NCI-H2107 (cell line): ENCODE data around the gene SLC9A9.

ENCODE experiments used
- DNase-seq: peaks from one replicate; lab custom pipeline; 2025; lab: John Stamatoyannopoulos, UW

Gene SLC9A9

DNA sequence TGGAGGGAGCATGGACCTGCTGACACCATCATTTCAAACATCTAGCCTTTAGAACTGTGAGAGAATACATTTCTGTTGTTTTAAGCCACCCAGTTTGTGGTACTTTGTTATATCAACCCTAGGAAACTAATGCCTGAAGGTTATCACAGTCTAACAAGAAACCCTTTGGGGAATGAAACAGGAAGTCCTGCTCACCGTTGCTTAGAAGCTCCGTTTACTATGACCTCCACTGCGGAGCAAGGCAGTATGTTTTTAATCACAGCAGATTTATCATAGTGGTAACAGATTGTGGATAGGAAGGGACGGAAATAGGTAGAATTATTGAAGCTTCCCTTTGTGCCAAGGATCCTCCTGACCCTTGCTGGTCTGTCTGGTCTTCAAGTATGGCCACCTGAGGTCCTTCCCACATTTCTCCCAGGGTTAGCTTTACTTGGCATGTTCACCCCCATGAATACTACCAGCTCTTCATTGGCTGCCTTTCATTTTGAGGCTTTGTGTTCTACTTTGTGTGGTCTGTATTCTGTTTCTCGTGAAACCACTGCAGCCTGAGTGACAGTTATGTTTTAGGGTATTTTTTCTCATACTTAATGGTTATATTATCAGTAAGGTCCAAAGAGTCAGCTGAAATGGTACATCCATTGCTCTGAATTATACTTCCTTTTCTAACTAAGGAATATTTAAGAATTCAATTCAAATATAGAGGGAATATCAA, 527.1 kb downstream of the SLC9A9 start:
- no peak for DNase-seq

DNA sequence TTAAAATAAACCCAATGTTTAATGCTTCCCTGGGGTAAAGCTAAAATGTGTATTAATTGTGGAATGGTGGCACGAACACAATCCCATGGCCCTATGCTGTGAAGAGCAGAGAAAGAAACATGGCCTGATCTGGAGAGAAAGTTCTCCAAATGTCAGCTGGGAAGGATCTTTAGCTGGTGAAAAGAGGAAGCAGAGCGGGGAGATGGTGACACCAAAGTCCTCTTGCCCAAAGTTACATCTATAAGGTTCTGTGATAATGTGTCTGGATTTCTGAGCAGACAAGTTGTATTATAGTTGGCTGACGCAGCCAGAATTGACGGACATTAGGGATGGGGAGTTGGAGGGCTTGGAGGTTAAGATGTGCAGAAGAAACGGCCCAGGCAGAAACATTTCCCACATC, 532.5 kb downstream of the SLC9A9 start:
- no peak for DNase-seq

DNA sequence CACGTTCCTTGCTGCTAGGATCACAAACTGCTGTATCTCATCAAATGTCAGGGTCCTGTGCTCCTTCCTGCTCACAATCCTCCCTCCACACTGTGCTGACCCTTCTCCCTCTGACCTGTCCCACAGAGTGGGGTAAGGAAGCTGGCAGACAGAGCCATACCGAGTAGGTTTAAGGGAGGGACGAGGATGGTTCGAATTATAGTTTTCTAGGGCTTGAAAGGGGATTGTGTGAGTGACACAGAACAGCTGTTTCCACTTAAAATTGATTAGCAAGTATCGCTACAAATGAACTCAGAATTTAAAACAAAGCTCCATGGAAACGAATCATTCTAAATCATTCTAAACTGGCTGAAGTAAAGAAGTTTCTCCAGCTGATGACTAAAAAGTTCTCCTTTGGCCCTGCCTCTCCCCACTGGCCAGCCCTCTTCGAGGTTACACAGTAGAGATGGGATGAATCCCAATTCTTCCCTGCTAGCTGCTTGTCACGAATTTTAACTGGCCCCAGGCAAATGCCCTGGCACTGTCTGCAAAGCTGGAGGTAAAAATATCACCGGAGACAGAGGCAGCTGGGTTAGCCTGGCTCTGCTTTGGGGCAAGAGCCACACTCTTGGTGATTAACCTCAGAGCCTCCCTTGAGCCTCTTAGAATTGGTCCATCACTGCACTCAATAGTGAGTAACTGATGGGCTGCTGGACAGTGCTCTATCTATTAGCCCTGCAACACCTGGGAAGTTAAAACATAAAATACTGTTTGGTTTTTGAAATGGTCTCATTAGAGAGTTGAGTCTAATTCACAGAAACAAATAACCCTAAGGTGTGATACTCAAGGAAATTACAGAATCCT, 533.8 kb downstream of the SLC9A9 start:
- DNase-seq = no peak

DNA sequence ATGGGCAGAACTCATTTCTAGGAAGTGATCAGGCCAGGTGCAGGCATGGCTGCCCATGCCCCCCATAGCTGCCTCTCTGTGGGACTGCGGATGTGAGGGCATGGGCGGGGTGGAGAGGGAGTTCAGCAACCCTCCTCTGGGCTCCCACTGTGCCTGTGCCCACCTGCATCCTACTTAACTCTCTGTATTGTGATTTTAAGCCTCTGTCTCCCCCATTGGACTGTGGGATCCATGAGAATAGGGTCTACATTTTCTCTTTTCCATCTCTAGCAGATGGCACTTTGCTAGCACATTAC, 534.4 kb downstream of the SLC9A9 start:
- no peak for DNase-seq

DNA sequence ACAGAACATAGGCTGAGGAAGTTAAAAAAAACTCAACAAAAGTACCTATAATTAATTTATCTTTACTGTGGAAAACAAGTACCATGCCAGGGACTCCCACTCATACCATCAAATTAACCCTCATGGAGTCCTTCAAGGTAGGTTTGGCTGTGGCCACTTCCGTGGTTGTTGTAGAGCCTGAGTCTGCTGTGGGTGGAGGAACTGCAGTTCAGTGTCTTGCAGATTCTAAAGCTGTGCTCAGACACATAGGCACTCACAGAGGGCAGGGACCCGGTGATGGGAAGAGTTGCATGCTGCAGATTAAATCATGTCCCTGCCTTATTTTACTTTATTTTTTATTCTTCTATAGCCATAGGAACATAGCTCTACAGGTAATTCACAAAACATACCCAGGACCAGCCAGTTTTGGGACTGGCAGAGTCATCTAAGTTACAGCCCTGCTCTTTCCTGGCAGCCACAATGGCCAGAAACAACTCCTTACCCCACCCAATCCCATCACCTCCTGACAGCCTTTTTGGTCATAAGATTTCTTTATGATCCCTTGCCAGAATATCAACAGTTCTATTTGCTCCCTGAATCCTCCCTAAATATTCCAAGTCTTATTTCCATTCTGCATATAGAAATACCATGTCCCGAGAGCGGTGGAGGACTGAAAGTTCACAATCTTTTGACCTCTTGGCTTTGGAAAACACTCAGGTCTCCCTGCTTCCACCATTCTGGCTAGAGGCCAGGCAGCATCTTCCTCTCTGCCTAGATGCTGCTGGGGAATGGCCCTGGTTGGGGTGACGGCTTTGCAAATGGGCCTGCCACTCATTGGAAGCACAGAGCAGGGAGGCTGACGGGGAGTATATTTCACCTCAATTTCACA, 535.0 kb downstream of the SLC9A9 start:
- no peak for DNase-seq

DNA sequence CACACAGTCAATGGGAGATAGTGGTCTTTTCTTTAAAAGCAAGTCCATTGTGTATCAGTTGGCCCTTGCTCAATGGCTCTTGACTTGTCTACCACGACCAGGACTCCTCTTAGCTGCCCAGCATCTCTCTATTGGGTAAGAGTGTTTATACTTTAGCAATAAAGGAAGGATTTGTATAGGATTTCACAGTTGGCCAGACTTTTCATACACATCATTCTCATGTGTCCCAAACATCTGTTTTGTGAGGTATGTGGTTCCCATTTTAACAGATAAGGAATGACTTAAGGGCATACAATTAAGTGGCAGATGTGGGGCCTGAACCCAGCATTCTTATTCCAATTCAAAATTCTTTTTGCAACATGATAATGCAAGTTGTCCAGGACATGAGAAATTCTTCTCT, 537.2 kb downstream of the SLC9A9 start:
- no peak for DNase-seq

DNA sequence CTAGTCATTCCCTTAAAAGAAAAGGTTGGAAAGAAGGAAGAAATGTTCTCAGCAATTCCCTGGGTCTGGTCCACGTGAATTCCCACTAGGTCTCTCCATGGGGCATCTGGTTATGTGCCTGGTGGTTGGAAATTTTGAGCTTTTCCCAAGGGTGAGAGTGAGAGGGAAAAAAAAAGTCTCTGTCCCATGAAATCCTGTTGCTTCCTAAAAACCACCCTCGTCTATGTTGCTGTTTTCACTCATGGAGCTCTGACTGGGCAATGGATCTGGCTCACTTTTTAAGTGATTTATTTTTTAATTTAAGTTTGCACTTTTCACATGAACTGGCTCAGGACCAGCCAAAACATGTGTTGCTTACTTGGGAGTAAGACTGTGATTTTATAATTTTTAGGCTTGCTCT, 538.6 kb downstream of the SLC9A9 start:
- no peak for DNase-seq

DNA sequence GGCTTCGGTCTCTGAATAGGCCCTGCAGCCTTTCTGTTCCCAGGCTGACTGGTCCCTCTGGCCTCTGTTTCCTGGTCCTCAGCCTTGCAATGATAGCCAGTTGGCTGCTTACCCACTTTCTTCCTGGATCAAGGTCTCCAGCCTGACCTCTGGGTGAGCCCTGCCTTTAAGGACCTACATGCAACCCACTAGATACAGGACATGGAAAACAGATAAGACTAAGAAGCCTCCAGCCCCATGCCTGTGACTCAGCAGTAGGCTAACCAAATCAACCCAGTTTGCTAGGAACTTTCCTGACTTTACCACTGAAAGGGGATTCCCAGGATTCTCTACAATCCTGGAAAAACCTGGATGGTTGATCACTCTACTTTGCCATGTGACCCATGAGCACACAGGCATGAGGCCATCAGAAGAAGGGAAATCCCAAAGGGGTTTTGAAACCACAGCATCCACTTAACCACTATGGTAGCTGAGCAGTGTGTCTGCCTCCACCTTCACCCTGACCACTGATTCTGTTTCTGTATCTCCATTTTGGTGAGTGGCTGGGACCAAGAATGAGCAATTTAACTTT, 540.6 kb downstream of the SLC9A9 start:
- no peak for DNase-seq

DNA sequence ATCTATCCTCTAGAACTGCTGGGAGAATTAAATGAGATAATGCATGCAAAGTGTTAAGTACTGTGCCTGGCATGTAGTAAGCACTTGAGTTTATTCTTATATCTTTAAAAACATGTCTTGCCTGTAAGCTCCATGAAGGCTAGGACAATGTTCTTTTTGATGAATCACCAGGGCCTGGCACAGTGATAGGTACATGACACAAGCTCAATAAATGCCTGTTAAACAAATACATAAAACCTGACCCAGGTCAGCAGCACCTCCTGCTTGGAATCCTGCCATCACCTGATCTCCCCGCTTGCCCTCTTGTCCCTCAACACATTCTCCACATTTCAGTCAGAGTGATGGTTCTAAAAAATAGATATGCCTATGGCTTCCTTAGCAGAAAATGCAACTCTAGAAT, 541.9 kb downstream of the SLC9A9 start:
- no peak for DNase-seq

DNA sequence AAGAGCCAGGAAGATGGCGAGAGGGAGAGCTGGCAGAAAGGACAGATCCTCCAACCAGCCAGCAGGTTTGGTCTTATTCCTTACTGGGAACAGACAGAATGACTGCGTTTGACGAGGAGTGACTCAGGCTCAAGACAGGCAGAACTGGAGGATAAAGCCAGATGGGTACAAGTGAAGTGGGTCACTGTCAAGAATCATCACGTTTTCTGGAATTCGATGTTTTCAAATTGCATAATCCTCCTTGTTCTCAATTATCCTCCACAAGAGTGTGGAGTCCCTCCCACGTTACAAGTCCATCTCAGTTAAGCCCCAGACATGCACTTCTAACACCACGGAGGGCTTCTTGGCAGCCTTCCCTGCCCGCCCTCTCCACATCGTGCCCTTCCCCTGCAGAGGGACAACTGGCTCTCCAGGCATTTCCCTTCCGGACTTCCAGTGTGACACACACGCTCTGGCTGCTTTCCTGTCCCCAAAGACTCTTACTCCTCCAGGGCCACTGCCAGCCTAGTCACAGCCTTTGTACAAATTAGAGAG, 545.6 kb downstream of the SLC9A9 start:
- DNase-seq = no peak

DNA sequence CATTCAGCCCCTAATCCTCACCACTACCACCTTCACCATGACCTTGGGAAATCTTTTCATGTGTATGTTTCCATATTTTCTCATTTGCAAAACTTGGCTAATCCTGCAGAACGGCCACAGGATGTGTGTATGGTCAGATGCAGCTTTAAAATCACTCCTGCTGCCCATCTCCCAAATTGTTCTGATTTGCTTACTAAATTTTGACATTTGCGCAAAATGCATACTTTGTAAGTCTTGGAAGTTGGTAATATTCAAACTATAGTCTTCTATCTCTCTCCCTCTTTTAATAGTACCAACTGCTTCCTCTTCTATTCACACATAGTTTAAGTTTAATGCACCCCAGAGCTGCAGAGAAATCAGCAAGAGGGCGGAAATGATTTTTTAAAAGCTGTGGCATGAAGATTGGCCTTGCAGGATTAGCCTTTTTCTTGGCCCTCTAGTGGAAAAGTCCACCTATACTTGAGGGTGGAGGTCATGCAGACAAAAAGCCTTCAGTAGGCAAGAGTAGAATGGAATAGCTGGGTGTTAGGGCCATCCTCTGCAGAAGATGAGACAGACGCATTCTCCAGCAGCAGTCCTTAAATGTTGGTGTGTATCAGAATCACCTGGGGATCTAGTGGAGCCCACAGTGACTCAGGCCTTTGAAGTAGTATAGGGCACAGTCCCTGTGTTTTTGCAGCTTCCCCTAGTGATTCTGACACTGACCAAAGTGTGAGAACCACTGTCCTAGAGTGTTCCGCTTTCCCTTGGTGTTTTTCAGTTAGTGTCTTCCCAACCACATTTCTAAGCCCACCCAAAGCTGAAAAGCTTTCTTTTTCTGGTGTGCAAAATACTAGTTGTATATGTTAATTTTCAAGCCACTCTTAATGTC, 547.0 kb downstream of the SLC9A9 start:
- no peak for DNase-seq

DNA sequence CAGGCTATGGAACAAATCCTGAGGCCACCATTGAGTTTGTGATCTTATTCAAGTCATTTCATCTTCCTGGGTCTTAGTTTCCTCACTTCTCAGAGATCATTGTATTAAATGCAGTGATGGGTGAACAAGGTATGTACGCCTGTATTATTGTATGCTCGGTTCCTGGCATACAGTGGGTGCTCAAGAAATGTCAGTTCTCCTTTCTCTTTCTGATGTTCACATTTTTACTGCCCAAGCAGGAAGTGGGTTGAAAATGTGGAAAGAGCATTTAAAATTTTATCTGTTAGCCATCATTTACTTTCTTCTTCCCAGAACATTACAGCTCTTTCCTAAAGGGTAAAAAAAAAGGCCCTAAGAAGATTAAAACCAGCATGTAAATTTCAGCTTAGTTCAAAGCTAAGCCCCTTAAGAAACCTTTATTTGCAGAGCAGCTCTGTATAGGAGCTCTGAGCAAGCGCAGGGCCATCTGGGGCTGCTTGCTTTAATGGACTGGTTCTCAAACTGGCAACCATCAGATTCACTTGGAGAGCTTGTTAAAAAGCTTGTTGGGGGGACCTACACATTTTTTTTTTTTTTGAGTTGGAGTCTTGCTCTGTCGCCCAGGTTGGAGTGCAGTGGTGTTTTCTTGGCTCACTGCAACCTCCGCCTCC, 549.3 kb downstream of the SLC9A9 start:
- DNase-seq = no peak

DNA sequence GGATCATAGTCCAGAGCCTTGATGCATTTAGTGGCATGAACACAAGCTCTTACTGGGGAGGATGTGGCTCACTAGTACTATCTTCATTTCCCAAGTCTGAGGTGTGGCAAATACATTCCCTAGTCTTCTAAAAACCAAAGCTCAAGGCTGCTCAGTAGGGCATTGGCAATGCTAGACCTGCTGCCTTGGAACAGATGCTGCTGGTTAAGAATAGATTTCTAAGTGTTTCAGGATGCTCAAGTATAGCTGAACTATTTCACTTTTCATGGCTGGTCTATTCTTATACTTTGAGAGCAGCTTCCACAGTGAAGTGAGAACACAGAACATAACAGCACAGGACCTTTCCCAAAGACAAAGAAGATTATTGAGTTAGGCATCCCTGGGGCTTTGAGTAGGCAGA, 549.9 kb downstream of the SLC9A9 start:
- no peak for DNase-seq

DNA sequence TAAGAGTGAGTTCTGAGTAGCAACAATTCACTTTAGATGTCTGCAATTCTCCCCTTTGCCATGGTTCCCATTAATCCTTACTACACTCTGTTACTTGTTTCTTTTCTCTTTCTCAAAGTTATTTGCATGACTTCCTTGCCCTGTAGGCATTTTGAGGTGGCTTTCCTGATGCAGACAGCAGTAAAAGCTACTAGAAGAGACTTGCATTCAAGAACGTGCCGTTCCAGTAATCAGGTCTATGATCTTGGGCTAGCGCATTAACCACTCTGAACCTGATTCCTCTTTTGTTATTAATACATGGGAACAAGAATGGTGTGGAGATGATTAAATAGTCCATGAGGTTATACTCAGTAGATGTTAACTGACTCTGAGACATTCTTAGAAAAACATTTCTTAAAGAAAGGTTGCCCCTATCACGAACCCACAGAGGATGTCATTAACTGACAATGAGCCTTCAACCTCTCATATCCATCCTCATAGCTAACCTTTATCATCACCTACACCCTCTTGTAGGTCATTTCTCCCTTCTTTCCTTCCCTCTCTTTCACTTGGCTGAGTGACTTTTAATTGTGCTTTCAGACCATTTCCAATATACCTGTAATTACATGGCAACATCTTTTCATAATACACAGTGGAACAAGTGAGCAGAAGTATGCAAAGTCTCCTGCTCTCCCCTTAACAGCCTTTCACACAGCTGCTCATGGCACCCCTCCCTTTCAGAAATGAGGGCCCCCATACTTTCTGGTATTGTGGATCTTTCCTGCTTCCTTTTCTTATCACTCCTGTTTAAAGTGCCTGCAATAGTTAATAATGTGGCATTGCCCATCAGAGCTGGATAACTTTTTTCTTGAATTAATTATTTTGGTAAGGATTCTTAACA, 552.8 kb downstream of the SLC9A9 start:
- DNase-seq = no peak

DNA sequence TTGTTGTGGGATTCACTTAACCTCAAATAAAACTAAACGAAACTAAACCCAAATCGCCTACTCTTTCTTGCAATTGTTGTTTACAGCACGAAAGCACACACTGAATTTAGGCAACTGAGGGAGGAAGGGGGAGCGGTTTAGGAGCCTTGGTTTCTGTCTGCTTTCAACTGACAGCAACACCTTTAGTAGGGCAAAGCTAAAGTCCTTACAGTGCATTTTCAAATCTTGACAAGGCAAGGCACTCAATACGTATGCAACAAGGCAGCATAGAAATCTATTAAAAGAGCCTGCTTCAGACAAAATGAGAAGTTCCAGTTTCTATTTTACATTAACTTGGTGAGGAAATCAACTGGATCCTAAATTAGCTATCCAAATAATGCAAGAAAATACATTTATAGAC, 554.1 kb downstream of the SLC9A9 start:
- no peak for DNase-seq

DNA sequence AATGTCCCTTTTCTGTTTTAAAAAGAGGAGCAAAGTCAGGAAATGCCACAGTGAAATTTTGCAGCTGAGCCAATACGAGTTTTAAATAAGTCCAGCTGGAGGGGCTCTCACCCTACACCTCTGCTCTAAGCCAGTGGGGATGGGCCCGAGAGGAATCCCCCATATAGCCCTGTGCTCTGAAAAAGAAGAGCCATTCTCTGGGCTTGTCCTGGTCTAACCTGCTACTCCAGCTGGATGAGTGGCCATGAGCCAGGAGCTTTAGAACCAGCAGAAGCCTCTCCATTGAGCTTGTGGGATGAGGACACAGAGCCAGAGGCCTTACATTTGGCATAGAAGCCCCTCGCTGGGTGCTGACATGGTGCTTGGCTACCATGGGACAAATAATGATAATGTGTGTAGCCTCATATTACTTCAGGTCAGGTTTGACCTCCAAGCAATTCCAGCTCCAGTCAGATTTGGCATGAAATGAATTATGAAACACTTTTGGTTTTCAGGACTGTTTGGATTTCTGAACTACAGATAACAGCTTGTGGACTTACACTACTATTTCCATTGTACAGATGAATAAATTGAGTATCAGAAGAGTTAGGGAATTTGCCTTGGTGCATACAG, 556.3 kb downstream of the SLC9A9 start:
- no peak for DNase-seq

DNA sequence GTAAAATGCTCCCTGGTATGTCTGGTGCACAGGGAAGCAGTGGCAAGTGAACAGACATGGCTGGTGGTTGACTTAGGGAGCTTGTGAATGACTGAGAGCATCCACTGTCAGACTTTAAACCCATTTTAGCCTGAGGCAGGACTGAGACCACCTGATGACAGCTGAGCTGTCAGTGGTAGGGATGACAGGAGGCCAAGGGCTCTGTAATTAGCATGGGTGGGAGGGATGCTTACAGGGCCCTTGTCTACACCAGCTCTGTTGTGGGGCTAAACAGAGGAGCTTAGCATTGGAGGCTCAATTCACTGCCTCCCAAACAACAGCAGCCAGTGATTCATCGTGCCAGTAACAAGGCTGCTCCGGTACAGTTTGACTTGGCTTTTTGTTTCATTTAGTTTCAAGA, 559.3 kb downstream of the SLC9A9 start:
- DNase-seq = no peak

DNA sequence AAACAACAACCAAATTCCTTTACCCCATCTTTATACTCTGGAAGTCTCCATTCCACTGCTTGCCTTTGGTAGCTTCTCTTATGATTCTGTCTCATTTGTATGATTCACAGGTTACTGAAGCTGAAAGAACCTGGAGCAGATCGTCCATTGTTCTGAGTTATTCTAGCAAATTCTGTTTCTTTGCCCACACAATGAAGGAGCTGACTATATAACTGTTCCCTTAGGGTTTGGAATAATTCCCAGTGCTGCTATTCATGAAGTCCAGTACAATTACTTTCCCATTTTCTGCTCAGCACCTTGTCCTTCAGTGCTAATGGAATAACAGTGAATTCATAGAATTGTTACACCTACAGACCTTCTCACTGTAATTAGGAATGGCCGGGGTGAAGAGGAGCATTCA, 560.9 kb downstream of the SLC9A9 start:
- no peak for DNase-seq

DNA sequence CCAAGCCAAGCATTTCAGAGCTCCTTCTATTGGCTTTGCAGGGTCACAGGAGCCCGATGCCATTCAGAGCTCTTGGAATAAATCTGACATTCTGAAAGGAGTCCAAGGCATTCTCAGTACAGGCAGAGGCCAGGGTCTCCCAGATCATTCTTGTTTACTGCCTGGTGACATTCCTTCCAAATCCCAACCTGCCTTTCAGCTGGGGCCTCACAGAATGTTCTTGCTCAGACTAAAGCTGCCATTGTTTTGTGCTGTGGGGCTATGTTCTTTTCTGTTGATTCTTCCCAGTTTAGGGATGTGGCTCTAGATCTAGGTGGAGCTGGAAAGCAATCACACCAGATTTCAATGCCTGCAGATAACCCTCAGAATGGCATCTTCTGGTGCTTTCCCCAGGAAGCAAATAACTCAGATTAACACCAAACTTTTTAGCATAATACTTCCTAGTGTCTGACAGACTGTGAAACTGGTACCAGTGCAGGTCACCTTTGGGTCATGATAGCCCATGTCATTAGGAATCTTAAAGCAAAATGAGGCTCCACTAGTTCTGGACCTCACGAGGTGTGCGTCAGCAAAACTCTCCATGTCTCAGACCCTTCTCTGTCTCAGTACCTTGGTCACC, 561.8 kb downstream of the SLC9A9 start:
- DNase-seq = no peak
